Neural progenitor cell (in vitro differentiated cells): ENCODE results near the gene EFHC2. TPM values are rescaled to one million over a fixed set of nuclear protein-coding genes. Genes with fewer than 3 reads are reported as not detected.

ENCODE experiments used
- DNase-seq: peaks from one replicate; pipeline ENCODE4 v3.0.0-alpha.2; 2016; ENCODE audit warnings: low spot score
- H2AFZ ChIP-seq: fragments of 200-600 bp; sonication (generic); replicated peaks from 2 replicates; pipeline ENCODE4 v1.6.1; 2016; ENCODE audit warnings: antibody characterized with exemption
- H3F3A ChIP-seq: fragments of 200-600 bp; sonication (generic); 2 replicates; pipeline ENCODE4 v1.6.1; 2016; ENCODE audit warnings: antibody characterized with exemption, low read depth
- H3K27ac ChIP-seq: fragments of 200-600 bp; sonication (generic); 2 replicates; pipeline ENCODE4 v1.5.1; 2016; ENCODE audit warnings: mild to moderate bottlenecking
- H3K27me3 ChIP-seq: fragments of 200-600 bp; sonication (generic); 2 replicates; pipeline ENCODE4 v1.6.1; 2016; ENCODE audit warnings: mild to moderate bottlenecking, moderate library complexity
- H3K36me3 ChIP-seq: fragments of 200-600 bp; sonication (generic); 2 replicates; pipeline ENCODE4 v1.5.1; 2016
- H3K4me1 ChIP-seq: fragments of 200-600 bp; sonication (generic); 2 replicates; pipeline ENCODE4 v1.6.1; 2016; ENCODE audit warnings: mixed run types
- H3K4me2 ChIP-seq: fragments of 200-600 bp; sonication (generic); 2 replicates; pipeline ENCODE4 v1.6.1; 2016
- H3K4me3 ChIP-seq: fragments of 200-600 bp; sonication (generic); 2 replicates; pipeline ENCODE4 v1.5.1; 2016
- H3K79me2 ChIP-seq: fragments of 200-600 bp; sonication (generic); 2 replicates; pipeline ENCODE4 v1.6.1; 2016; ENCODE audit warnings: low read depth
- H3K9ac ChIP-seq: fragments of 200-600 bp; sonication (generic); 2 replicates; pipeline ENCODE4 v1.6.1; 2016
- H3K9me3 ChIP-seq: fragments of 200-600 bp; sonication (generic); 2 replicates; pipeline ENCODE4 v1.5.1; 2016; ENCODE audit warnings: low read depth
- H4K20me1 ChIP-seq: fragments of 200-600 bp; sonication (generic); 2 replicates; pipeline ENCODE4 v1.6.1; 2016; ENCODE audit warnings: low read depth
- H3K27ac Mint-ChIP-seq: 3 replicates; pipeline ENCODE4 v1.8.0; 2021; ENCODE audit warnings: mixed read lengths
- H3K27me3 Mint-ChIP-seq: 2 replicates; pipeline ENCODE4 v1.8.0; 2022; ENCODE audit warnings: low read depth, mild to moderate bottlenecking, inconsistent platforms, moderate library complexity, mixed read lengths; ENCODE audit not compliant: insufficient read depth
- H3K36me3 Mint-ChIP-seq: 3 replicates; pipeline ENCODE4 v1.8.0; 2021; ENCODE audit warnings: mixed read lengths
- H3K4me1 Mint-ChIP-seq: 3 replicates; pipeline ENCODE4 v1.8.0; 2021; ENCODE audit warnings: mixed read lengths
- H3K4me3 Mint-ChIP-seq: 3 replicates; pipeline ENCODE4 v1.8.0; 2021; ENCODE audit warnings: mild to moderate bottlenecking, moderate library complexity, mixed read lengths
- H3K9me3 Mint-ChIP-seq: 3 replicates; pipeline ENCODE4 v1.8.0; 2020; ENCODE audit warnings: mixed read lengths
- EZH2 ChIP-seq: fragments of 200-600 bp; sonication (generic); IDR thresholded peaks from 2 replicates; pipeline ENCODE4 v1.6.1; 2017; ENCODE audit warnings: antibody characterized with exemption, mild to moderate bottlenecking, moderate library complexity
- EZH2phosphoT487 ChIP-seq: fragments of 200-600 bp; sonication (generic); IDR thresholded peaks from 2 replicates; pipeline ENCODE4 v1.6.1; 2017; ENCODE audit warnings: antibody characterized with exemption
- total RNA-seq: library from RNA; depleted of rRNA; stranded (reverse); fragments of >200 nt; gene quantifications from 2 replicates; pipeline ENCODE4 v1.2.3, GENCODE V29; 2015; ENCODE audit warnings: low replicate concordance
- TF ChIP-seq, protein P1 (sequence below): fragments of 200-600 bp; sonication (generic); IDR thresholded peaks from 2 replicates; pipeline ENCODE4 v1.5.1; 2017; ENCODE audit warnings: antibody characterized with exemption, mild to moderate bottlenecking

Gene EFHC2
- total RNA-seq, 1 donor from 2014 or later: 3.2 TPM

DNA sequence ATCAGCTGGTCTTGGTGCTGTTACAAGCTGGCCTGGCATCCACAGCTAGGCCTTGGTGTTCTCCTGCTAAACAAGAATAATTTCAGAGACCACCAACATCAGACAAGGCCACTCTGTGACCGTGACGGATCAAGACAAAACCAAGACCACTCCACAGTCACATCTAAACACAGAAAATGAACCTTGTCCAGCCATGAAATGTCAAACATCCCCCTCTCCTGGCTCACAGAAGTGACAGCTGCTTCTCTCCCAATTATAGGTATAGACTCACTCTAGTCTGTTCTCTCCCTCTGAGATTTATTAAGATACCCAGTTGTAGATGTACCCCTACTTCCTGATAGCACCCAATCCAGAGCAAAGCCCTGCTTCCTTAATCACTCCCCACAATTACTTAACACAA, 40.4 kb downstream of the EFHC2 start:
- H3K79me2 ChIP-seq: no peaks in the 10 kb centered on the region
- no peak overlapping the region for H3K27ac Mint-ChIP-seq
- no peaks in the 10 kb centered on the region for H3K36me3 Mint-ChIP-seq
- TF ChIP-seq EZH2 (no peak), EZH2phosphoT487 (no peak)
- no peak overlapping the region for H3K4me2 ChIP-seq
- H3K4me1 ChIP-seq: no peaks in the 10 kb centered on the region
- H3K27me3 Mint-ChIP-seq: peaks cover 7% of the 10 kb centered on the region
- no peak overlapping the region for H3K27ac ChIP-seq
- no peaks in the 10 kb centered on the region for H3F3A ChIP-seq
- H3K4me3 Mint-ChIP-seq: no peak overlapping the region
- no peak overlapping the region for H3K9ac ChIP-seq
- H2AFZ ChIP-seq: no peak overlapping the region
- peaks cover 9% of the 10 kb centered on the region for H3K4me1 Mint-ChIP-seq
- DNase-seq: no peak
- H4K20me1 ChIP-seq: no peaks in the 10 kb centered on the region
- H3K36me3 ChIP-seq: no peaks in the 10 kb centered on the region
- no peaks in the 10 kb centered on the region for H3K27me3 ChIP-seq
- peaks cover 2% of the 10 kb centered on the region for H3K9me3 Mint-ChIP-seq
- H3K4me3 ChIP-seq: no peak overlapping the region
- H3K9me3 ChIP-seq: peaks cover 9% of the 10 kb centered on the region

DNA sequence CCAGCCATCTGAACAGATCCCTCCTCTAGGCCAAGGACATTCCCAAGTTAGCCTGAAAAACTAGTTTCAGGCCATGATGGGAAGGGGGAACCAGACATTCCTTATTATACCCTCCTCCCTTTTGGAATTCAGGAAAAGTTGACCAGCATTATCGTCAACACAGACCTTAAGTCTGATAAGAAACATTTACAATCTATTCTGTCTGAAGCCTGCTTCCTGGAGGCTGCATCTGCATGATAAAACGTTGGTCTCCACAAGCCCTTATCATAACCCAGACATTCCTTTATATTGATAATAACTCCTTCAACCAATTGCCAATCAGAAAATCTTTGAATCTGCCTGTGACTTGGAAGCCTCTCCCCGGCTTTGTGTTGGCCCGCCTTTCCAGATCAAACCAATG, 44.3 kb downstream of the EFHC2 start:
- Mint-ChIP-seq H3K27me3 (peaks cover 2% of the 10 kb centered on the region), H3K27ac (no peak overlapping the region), H3K36me3 (no peaks in the 10 kb centered on the region), H3K9me3 (peaks cover 7% of the 10 kb centered on the region), H3K4me1 (no peaks in the 10 kb centered on the region), H3K4me3 (no peak overlapping the region)
- Histone ChIP-seq H3K36me3 (no peaks in the 10 kb centered on the region), H3K27me3 (no peaks in the 10 kb centered on the region), H3K4me1 (no peaks in the 10 kb centered on the region), H3K4me2 (no peak overlapping the region), H4K20me1 (no peaks in the 10 kb centered on the region), H3K9me3 (peaks cover 9% of the 10 kb centered on the region), H3K4me3 (no peak overlapping the region), H3K27ac (no peak overlapping the region), H3F3A (no peaks in the 10 kb centered on the region), H3K9ac (no peak overlapping the region), H3K79me2 (no peaks in the 10 kb centered on the region), H2AFZ (no peak overlapping the region)
- no peak for DNase-seq
- TF ChIP-seq EZH2: no peak
- TF ChIP-seq, protein P1, sequence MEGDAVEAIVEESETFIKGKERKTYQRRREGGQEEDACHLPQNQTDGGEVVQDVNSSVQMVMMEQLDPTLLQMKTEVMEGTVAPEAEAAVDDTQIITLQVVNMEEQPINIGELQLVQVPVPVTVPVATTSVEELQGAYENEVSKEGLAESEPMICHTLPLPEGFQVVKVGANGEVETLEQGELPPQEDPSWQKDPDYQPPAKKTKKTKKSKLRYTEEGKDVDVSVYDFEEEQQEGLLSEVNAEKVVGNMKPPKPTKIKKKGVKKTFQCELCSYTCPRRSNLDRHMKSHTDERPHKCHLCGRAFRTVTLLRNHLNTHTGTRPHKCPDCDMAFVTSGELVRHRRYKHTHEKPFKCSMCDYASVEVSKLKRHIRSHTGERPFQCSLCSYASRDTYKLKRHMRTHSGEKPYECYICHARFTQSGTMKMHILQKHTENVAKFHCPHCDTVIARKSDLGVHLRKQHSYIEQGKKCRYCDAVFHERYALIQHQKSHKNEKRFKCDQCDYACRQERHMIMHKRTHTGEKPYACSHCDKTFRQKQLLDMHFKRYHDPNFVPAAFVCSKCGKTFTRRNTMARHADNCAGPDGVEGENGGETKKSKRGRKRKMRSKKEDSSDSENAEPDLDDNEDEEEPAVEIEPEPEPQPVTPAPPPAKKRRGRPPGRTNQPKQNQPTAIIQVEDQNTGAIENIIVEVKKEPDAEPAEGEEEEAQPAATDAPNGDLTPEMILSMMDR: no peak
- TF ChIP-seq EZH2phosphoT487: no peak

DNA sequence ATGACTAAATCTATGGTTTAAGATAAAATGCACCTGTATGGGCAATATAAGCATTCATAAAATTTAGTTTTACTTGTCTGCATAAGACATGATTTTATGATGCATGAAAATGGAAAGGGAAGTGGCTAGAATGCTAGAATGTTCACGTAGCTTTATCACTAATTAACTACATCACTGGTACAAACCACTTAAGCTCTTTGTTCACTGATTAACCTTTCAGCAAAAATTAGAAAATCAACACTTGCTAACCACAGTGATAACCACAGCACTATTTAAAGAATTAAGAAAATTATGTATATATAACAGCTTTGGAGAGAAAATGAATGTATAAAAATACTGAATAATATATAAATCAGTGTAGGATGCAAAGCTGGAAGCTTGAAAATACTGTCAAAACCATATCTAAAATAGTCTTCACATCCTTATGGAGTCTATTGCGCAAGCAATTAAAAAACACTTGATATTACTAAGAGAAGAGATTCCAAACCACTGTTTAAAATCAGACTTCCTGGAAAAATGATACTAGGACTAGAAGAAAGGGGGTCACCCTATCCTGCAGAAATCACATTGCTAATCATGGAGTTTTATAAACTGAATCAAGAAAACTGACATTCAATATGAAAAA, 51.9 kb downstream of the EFHC2 start:
- Histone ChIP-seq H4K20me1 (no peaks in the 10 kb centered on the region), H3K27me3 (no peaks in the 10 kb centered on the region), H3K9ac (no peak overlapping the region), H3K79me2 (no peaks in the 10 kb centered on the region), H3K4me2 (no peak overlapping the region), H3K4me1 (no peaks in the 10 kb centered on the region), H3F3A (no peaks in the 10 kb centered on the region), H2AFZ (no peak overlapping the region), H3K36me3 (no peaks in the 10 kb centered on the region), H3K4me3 (no peak overlapping the region), H3K9me3 (peaks cover 6% of the 10 kb centered on the region), H3K27ac (no peak overlapping the region)
- no peaks in the 10 kb centered on the region for H3K4me1 Mint-ChIP-seq
- H3K9me3 Mint-ChIP-seq: peaks cover 3% of the 10 kb centered on the region
- DNase-seq: no peak
- TF ChIP-seq EZH2: no peak
- no peak for TF ChIP-seq EZH2phosphoT487
- H3K27me3 Mint-ChIP-seq: peaks cover 2% of the 10 kb centered on the region
- H3K27ac Mint-ChIP-seq: no peak overlapping the region
- H3K4me3 Mint-ChIP-seq: no peak overlapping the region
- no peaks in the 10 kb centered on the region for H3K36me3 Mint-ChIP-seq

DNA sequence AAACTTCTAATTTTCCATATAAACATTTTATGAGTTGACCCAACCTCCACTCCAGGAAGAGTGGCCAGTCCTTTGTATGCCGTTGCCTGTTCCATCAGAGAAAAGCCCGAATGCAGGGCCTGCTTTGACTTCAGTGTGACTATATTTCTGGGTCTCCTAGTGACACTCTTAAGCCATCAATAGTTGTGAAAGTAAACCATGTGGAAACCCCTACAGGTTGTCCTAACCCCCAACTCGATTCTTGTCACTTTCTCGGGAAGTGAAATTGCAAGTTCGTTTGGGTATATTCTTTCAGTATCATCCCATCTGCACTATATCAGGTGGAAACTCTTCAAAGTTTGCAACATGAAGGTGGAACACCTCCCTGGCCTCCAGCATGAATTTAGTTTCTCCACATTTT, 52.8 kb downstream of the EFHC2 start:
- H3F3A ChIP-seq: no peaks in the 10 kb centered on the region
- H3K4me1 Mint-ChIP-seq: no peaks in the 10 kb centered on the region
- no peaks in the 10 kb centered on the region for H4K20me1 ChIP-seq
- no peak overlapping the region for H3K4me3 Mint-ChIP-seq
- no peaks in the 10 kb centered on the region for H3K79me2 ChIP-seq
- no peak overlapping the region for H3K27ac ChIP-seq
- H3K27ac Mint-ChIP-seq: no peak overlapping the region
- H3K4me2 ChIP-seq: no peak overlapping the region
- H3K9ac ChIP-seq: no peak overlapping the region
- H2AFZ ChIP-seq: no peak overlapping the region
- H3K9me3 ChIP-seq: peaks cover 6% of the 10 kb centered on the region
- no peaks in the 10 kb centered on the region for H3K36me3 ChIP-seq
- H3K36me3 Mint-ChIP-seq: no peaks in the 10 kb centered on the region
- H3K9me3 Mint-ChIP-seq: peaks cover 3% of the 10 kb centered on the region
- DNase-seq: no peak
- H3K4me1 ChIP-seq: no peaks in the 10 kb centered on the region
- no peak overlapping the region for H3K4me3 ChIP-seq
- peaks cover 2% of the 10 kb centered on the region for H3K27me3 Mint-ChIP-seq
- H3K27me3 ChIP-seq: no peaks in the 10 kb centered on the region
- TF ChIP-seq EZH2 (no peak), EZH2phosphoT487 (no peak)
- TF ChIP-seq, protein P1: no peak
